GM12878 (cell line): ENCODE data around the gene COL23A1.

Experiments
- CTCF ChIP-seq, 3 experiments: IDR thresholded peaks in 2 of 3; conservative IDR thresholded peaks in 1 of 3; 2 replicates each; pipeline ENCODE4 v1.5.1; 2011; ENCODE audit warnings: low read depth in 3 of 3, low read length in 3 of 3, mild to moderate bottlenecking in 3 of 3, control low read depth in 2 of 3, moderate library complexity in 2 of 3, inconsistent platforms in 1 of 3, mixed read lengths in 1 of 3; ENCODE audit not compliant: control insufficient read depth in 2 of 3, insufficient read depth in 1 of 3; ENCODE audit errors: extremely low read depth in 1 of 3
- EP300 ChIP-seq, 2 experiments: fragments of 150-350 bp in 1 of 2; IDR thresholded peaks; 2 replicates each; pipeline ENCODE4 v1.6.1; 2011 to 2012; ENCODE audit warnings: low read depth in 2 of 2, low read length in 2 of 2, borderline replicate concordance in 1 of 2, improper control_type of control experiment in 1 of 2, inconsistent platforms in 1 of 2; ENCODE audit not compliant: control insufficient read depth in 1 of 2
- EZH2 ChIP-seq: IDR thresholded peaks from 2 replicates; pipeline ENCODE4 v1.6.1; 2012; ENCODE audit warnings: low read depth, mild to moderate bottlenecking, control low read depth, inconsistent platforms, low read length, borderline replicate concordance; ENCODE audit not compliant: control insufficient read depth
- POLR2A ChIP-seq: IDR thresholded peaks from 2 replicates; pipeline ENCODE4 v1.6.1; 2011; ENCODE audit warnings: low read depth, mild to moderate bottlenecking, low read length
- POLR2AphosphoS2 ChIP-seq: IDR thresholded peaks from 2 replicates; pipeline ENCODE4 v1.6.1; 2011; ENCODE audit warnings: low read depth, mild to moderate bottlenecking, low read length, improper control_type of control experiment, moderate library complexity
- POLR2AphosphoS5 ChIP-seq: IDR thresholded peaks from 2 replicates; pipeline ENCODE4 v1.6.1; 2011; ENCODE audit warnings: mild to moderate bottlenecking, low read length, inconsistent platforms
- REST ChIP-seq: IDR thresholded peaks from 2 replicates; pipeline ENCODE4 v1.6.1; 2012; ENCODE audit warnings: mild to moderate bottlenecking, low read depth, low read length
- SMAD1 ChIP-seq: fragments of 450-650 bp; IDR thresholded peaks from 2 replicates; pipeline ENCODE4 v1.6.1; 2018; ENCODE audit warnings: mild to moderate bottlenecking, low read depth; ENCODE audit not compliant: partially characterized antibody
- TAF1 ChIP-seq: IDR thresholded peaks from 2 replicates; pipeline ENCODE4 v1.6.1; 2011; ENCODE audit warnings: mild to moderate bottlenecking, low read depth, low read length, borderline replicate concordance
- TCF7 ChIP-seq: IDR thresholded peaks from 2 replicates; pipeline ENCODE4 v1.6.1; 2014; ENCODE audit warnings: antibody characterized with exemption, borderline replicate concordance

DNA sequence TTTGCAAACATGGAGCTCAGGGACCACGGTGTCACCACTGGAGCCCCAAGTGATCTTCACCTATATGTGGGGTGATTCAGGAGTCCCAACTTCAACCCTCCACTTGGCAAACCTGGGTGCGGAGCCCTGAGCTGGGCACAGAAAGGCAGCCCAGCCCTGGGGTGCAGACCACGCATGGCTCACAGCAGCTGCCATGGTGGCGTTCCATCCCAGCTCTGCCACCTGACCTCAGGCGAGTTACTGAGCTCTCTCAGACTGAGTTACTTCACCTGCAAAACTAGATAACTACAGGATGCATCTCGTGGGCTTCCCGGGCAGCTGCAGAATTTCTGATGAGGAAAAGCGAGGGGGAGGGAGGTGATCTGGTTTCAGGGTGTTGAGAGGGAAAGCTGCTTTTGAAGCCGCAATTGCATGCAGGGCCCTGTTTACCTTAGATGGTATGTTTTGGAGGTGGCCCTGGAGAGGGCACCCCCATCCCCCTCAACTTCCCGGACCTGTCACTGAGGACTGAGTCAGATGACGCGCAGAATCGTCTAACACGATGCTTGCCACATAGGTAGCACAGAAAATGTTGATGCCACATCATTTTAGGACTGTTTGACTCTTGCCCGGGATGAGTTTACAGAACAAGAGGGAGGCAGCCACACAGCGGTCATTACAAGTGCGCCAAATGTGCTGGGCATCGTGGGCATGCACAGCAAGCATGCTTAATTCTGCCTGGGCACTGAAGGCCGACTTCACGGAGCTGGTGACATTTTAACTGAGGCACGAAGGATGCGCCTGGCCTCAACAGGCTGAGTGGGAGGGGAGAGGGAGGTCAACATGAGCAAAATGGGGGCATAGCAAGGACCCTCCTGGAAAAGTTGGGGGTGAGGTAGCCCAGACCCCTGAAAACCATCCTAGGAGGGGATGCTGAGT lies 154.6 kb downstream of the COL23A1 start:
- no peak for TF ChIP-seq POLR2AphosphoS5
- TF ChIP-seq SMAD1, result no peak
- TF ChIP-seq EP300 (IDR thresholded peaks at IDR 0.05; ENCODE audit: borderline replicate concordance in 1 of 2, control insufficient read depth in 1 of 2, low read depth in 2 of 2, low read length in 2 of 2), result no peak
- TF ChIP-seq TCF7, result no peak
- no peak for TF ChIP-seq POLR2A
- TF ChIP-seq POLR2AphosphoS2, result no peak
- TF ChIP-seq CTCF (IDR thresholded peaks at IDR 0.05 in 2 of 3, conservative IDR thresholded peaks at IDR 0.05 in 1 of 3; ENCODE audit: control insufficient read depth in 2 of 3, extremely low read depth in 1 of 3, insufficient read depth in 1 of 3, low read depth in 3 of 3, low read length in 3 of 3), result no peak
- TF ChIP-seq EZH2, result no peak
- TF ChIP-seq TAF1, result no peak
- no peak for TF ChIP-seq REST
